Measurements from ENCODE around the gene CSRP3. TPM values are rescaled to one million over a fixed set of nuclear protein-coding genes. Genes with fewer than 3 reads are reported as not detected.

The CSRP3 gene
- not detected for total RNA-seq

- no peak for ATAC-seq
- H3K27ac Mint-ChIP-seq, result no peak within 1 kb of the TSS
- H3K36me3 Mint-ChIP-seq (ENCODE audit: low read depth), result no peaks in the 10 kb centered on the region
- no peaks in the 10 kb centered on the region for H3K4me1 Mint-ChIP-seq (ENCODE audit: low read depth)
- ChIA-PET CTCF (interaction anchor here (2.0 kb wide), 1 partner anchor 131 kb away, joined by 6 read pairs; no protein-coding TSS in a partner anchor), POLR2A (no interaction called here)
- intact Hi-C loops (cut with micrococcal nuclease), result no loop called here
- H3K27me3 Mint-ChIP-seq, result peaks cover 5% of the 10 kb centered on the region
- H3K4me3 Mint-ChIP-seq, result no peak within 1 kb of the TSS
- no peak for TF ChIP-seq CTCF (IDR thresholded peaks at IDR 0.05)
- no peak for DNase-seq
- no peaks in the 10 kb centered on the region for H3K9me3 Mint-ChIP-seq
These were observed at the start of gene CSRP3 for GRCh38 chr11:19201737-19202605. Gene CSRP3 (minus strand): TSS chr11:19201983. CDS start chr11:19192448, 9,535 bp downstream.

GRCh38 chr11:19251577-19251976 is 49.8 kb upstream of the CSRP3 start:
- CTCF ChIA-PET, result interaction anchor here (0.8 to 2.3 kb wide), 4 partner anchors 8 to 302 kb away, joined by 3 to 7 read pairs (median 6); no protein-coding TSS in a partner anchor
- H3K4me3 Mint-ChIP-seq, result no peak overlapping the region

GRCh38 chr11:19246816-19247215 is 45.0 kb upstream of the CSRP3 start:
- ATAC-seq, result no peak
- peaks cover 6% of the 10 kb centered on the region for H3K4me1 Mint-ChIP-seq (ENCODE audit: low read depth)
- POLR2A ChIA-PET, result no interaction called here
- no peak for DNase-seq
- no peaks in the 10 kb centered on the region for H3K36me3 Mint-ChIP-seq (ENCODE audit: low read depth)
- CTCF ChIA-PET, result interaction anchor here (0.8 to 0.9 kb wide), 2 partner anchors 13 to 173 kb away, joined by 4 read pairs; no protein-coding TSS in a partner anchor
- no peaks in the 10 kb centered on the region for H3K9me3 Mint-ChIP-seq
- peaks cover 54% of the 10 kb centered on the region for H3K27me3 Mint-ChIP-seq
- no peak overlapping the region for H3K4me3 Mint-ChIP-seq
- H3K27ac Mint-ChIP-seq, result no peak overlapping the region
- intact Hi-C loops (cut with micrococcal nuclease), result no loop called here
- TF ChIP-seq CTCF (IDR thresholded peaks at IDR 0.05), result no peak

More at GRCh38 chr11:19251577-19251976, 49.8 kb upstream of the CSRP3 start:
- H3K4me1 Mint-ChIP-seq (ENCODE audit: low read depth), result no peaks in the 10 kb centered on the region
- no peaks in the 10 kb centered on the region for H3K9me3 Mint-ChIP-seq
- POLR2A ChIA-PET, result interaction anchor here (1.2 kb wide), 1 partner anchor 12 kb away, joined by 3 read pairs; no protein-coding TSS in a partner anchor
- H3K36me3 Mint-ChIP-seq (ENCODE audit: low read depth), result no peaks in the 10 kb centered on the region
- DNase-seq (no peak), ATAC-seq (no peak)
- no peak overlapping the region for H3K27ac Mint-ChIP-seq
- intact Hi-C loops (cut with micrococcal nuclease), result no loop called here
- no peak for TF ChIP-seq CTCF (IDR thresholded peaks at IDR 0.05)
- H3K27me3 Mint-ChIP-seq, result peaks cover 30% of the 10 kb centered on the region

GRCh38 chr11:19245351-19245750 is 43.6 kb upstream of the CSRP3 start:
- ATAC-seq, result no peak
- peaks cover 50% of the 10 kb centered on the region for H3K27me3 Mint-ChIP-seq
- no peak for TF ChIP-seq CTCF (IDR thresholded peaks at IDR 0.05)
- intact Hi-C loops (cut with micrococcal nuclease), result no loop called here
- ChIA-PET CTCF (interaction anchor here (2.0 kb wide), 1 partner anchor 14 kb away, joined by 11 read pairs; no protein-coding TSS in a partner anchor), POLR2A (no interaction called here)
- H3K9me3 Mint-ChIP-seq, result no peaks in the 10 kb centered on the region
- H3K27ac Mint-ChIP-seq, result no peak overlapping the region
- H3K4me1 Mint-ChIP-seq (ENCODE audit: low read depth), result peaks cover 6% of the 10 kb centered on the region
- DNase-seq, result no peak
- H3K36me3 Mint-ChIP-seq (ENCODE audit: low read depth), result no peaks in the 10 kb centered on the region
- no peak overlapping the region for H3K4me3 Mint-ChIP-seq

- ATAC-seq (no peak), DNase-seq (no peak)
- ChIA-PET POLR2A (interaction anchor here (0.6 kb wide), 1 partner anchor 21 kb away, joined by 3 read pairs; no protein-coding TSS in a partner anchor), CTCF (interaction anchor here (2.0 kb wide), 1 partner anchor 15 kb away, joined by 11 read pairs; no protein-coding TSS in a partner anchor)
- no peak overlapping the region for H3K27ac Mint-ChIP-seq
- H3K36me3 Mint-ChIP-seq (ENCODE audit: low read depth), result no peaks in the 10 kb centered on the region
- intact Hi-C loops (cut with micrococcal nuclease), result no loop called here
- H3K9me3 Mint-ChIP-seq, result no peaks in the 10 kb centered on the region
- peaks cover 6% of the 10 kb centered on the region for H3K4me1 Mint-ChIP-seq (ENCODE audit: low read depth)
- H3K27me3 Mint-ChIP-seq, result peaks cover 44% of the 10 kb centered on the region
- no peak for TF ChIP-seq CTCF (IDR thresholded peaks at IDR 0.05)
- no peak overlapping the region for H3K4me3 Mint-ChIP-seq
These were observed 42.8 kb upstream of the CSRP3 start for GRCh38 chr11:19244621-19245020.

Measured in activated CD8-positive, alpha-beta T cell treated with anti-CD3 and anti-CD28 coated beads for 36 hours (primary cell).